ACC112 (cell line): ENCODE data around the gene SLC6A11.

ENCODE experiments used
- H2AFZ ChIP-seq: fragments of 200-600 bp; sonication (generic); one replicate; pipeline ENCODE4 v1.6.0; 2017; ENCODE audit warnings: antibody characterized with exemption, low read length; ENCODE audit not compliant: unreplicated experiment
- H3K27ac ChIP-seq: fragments of 200-600 bp; sonication (generic); 2 replicates; pipeline ENCODE4 v1.5.1; 2014; ENCODE audit warnings: low read depth, mild to moderate bottlenecking, antibody characterized with exemption, low read length, moderate library complexity
- H3K27me3 ChIP-seq: fragments of 200-600 bp; sonication (generic); 2 replicates; pipeline ENCODE4 v1.6.1; 2014; ENCODE audit warnings: mild to moderate bottlenecking, antibody characterized with exemption, low read length, moderate library complexity, mixed read lengths; ENCODE audit not compliant: insufficient read depth
- H3K36me3 ChIP-seq: fragments of 200-600 bp; sonication (generic); 2 replicates; pipeline ENCODE4 v1.6.1; 2016; ENCODE audit warnings: mild to moderate bottlenecking, antibody characterized with exemption, low read length, moderate library complexity, mixed read lengths; ENCODE audit not compliant: insufficient read depth
- H3K4me1 ChIP-seq: fragments of 200-600 bp; sonication (generic); one replicate; pipeline ENCODE4 v1.6.1; 2016; ENCODE audit warnings: low read length, mixed read lengths; ENCODE audit not compliant: insufficient read depth, unreplicated experiment, control insufficient read depth
- H3K4me3 ChIP-seq: fragments of 200-600 bp; sonication (generic); 2 replicates; pipeline ENCODE4 v1.5.1; 2014; ENCODE audit warnings: mild to moderate bottlenecking, low read depth, low read length
- H3K79me2 ChIP-seq: fragments of 200-600 bp; sonication (generic); one replicate; pipeline ENCODE4 v1.6.0; 2016; ENCODE audit warnings: low read length; ENCODE audit not compliant: control insufficient read depth, unreplicated experiment, insufficient read depth

Gene SLC6A11

GRCh38 chr3:10929978-10930665 is 114.1 kb downstream of the SLC6A11 start:
- no peak overlapping the region for H3K27ac ChIP-seq
- peaks cover 41% of the 10 kb centered on the region for H3K4me1 ChIP-seq
- no peak overlapping the region for H3K4me3 ChIP-seq
- no peaks in the 10 kb centered on the region for H3K36me3 ChIP-seq
- no peaks in the 10 kb centered on the region for H3K27me3 ChIP-seq
- H2AFZ ChIP-seq = no peak overlapping the region
- H3K79me2 ChIP-seq = no peaks in the 10 kb centered on the region

GRCh38 chr3:10930666-10931040 is 114.6 kb downstream of the SLC6A11 start:
- no peaks in the 10 kb centered on the region for H3K36me3 ChIP-seq
- no peak overlapping the region for H3K4me3 ChIP-seq
- H3K79me2 ChIP-seq = no peaks in the 10 kb centered on the region
- no peak overlapping the region for H2AFZ ChIP-seq
- H3K27ac ChIP-seq = no peak overlapping the region
- no peaks in the 10 kb centered on the region for H3K27me3 ChIP-seq
- H3K4me1 ChIP-seq = peaks cover 41% of the 10 kb centered on the region

GRCh38 chr3:10932596-10932995 is 116.6 kb downstream of the SLC6A11 start:
- Histone ChIP-seq H2AFZ (no peak overlapping the region), H3K36me3 (no peaks in the 10 kb centered on the region), H3K79me2 (no peaks in the 10 kb centered on the region), H3K27me3 (no peaks in the 10 kb centered on the region), H3K27ac (no peak overlapping the region), H3K4me3 (no peak overlapping the region), H3K4me1 (peaks cover 26% of the 10 kb centered on the region)

- no peaks in the 10 kb centered on the region for H3K36me3 ChIP-seq
- peak overlapping the region; percentile 46; the same call in 1 of the 2 replicates for H3K27ac ChIP-seq
- peaks cover 22% of the 10 kb centered on the region for H3K4me1 ChIP-seq
- no peaks in the 10 kb centered on the region for H3K79me2 ChIP-seq
- no peak overlapping the region for H3K4me3 ChIP-seq
- H2AFZ ChIP-seq = no peak overlapping the region
- H3K27me3 ChIP-seq = no peaks in the 10 kb centered on the region
Measured at GRCh38 chr3:10933021-10933420, 117.0 kb downstream of the SLC6A11 start.

- Histone ChIP-seq H2AFZ (peak overlapping the region; percentile 81), H3K4me3 (peak overlapping the region; percentile 34), H3K4me1 (peaks cover 18% of the 10 kb centered on the region), H3K27ac (peak overlapping the region; percentile 46), H3K27me3 (no peaks in the 10 kb centered on the region), H3K36me3 (no peaks in the 10 kb centered on the region), H3K79me2 (no peaks in the 10 kb centered on the region)
Measured at GRCh38 chr3:10933470-10933804, 117.4 kb downstream of the SLC6A11 start.

GRCh38 chr3:10933805-10934481 is 117.9 kb downstream of the SLC6A11 start:
- H3K4me3 ChIP-seq = peak overlapping the region; percentile 34

GRCh38 chr3:10935028-10935427 is 119.0 kb downstream of the SLC6A11 start:
- no peaks in the 10 kb centered on the region; the same call in 1 of the 2 replicates for H3K27me3 ChIP-seq
- no peak overlapping the region for H2AFZ ChIP-seq
- no peak overlapping the region for H3K4me3 ChIP-seq
- no peak overlapping the region for H3K27ac ChIP-seq
- no peaks in the 10 kb centered on the region for H3K79me2 ChIP-seq
- H3K36me3 ChIP-seq = no peaks in the 10 kb centered on the region
- peaks cover 17% of the 10 kb centered on the region for H3K4me1 ChIP-seq

More at GRCh38 chr3:10933805-10934481, 117.9 kb downstream of the SLC6A11 start:
- H3K36me3 ChIP-seq = no peaks in the 10 kb centered on the region
- H3K27me3 ChIP-seq = no peaks in the 10 kb centered on the region; the same call in 1 of the 2 replicates
- H3K79me2 ChIP-seq = no peaks in the 10 kb centered on the region
- H3K4me1 ChIP-seq = peaks cover 17% of the 10 kb centered on the region
- peak overlapping the region; percentile 81 for H2AFZ ChIP-seq
- peak overlapping the region; percentile 46 for H3K27ac ChIP-seq

- Histone ChIP-seq H3K27ac (no peak overlapping the region), H3K27me3 (no peaks in the 10 kb centered on the region; the same call in 1 of the 2 replicates), H3K36me3 (no peaks in the 10 kb centered on the region), H3K4me1 (peaks cover 17% of the 10 kb centered on the region), H2AFZ (no peak overlapping the region), H3K4me3 (no peak overlapping the region), H3K79me2 (no peaks in the 10 kb centered on the region)
Measured at GRCh38 chr3:10935846-10936631, 120.0 kb downstream of the SLC6A11 start.

- no peak overlapping the region for H3K4me3 ChIP-seq
- no peaks in the 10 kb centered on the region for H3K36me3 ChIP-seq
- H3K79me2 ChIP-seq = no peaks in the 10 kb centered on the region
- peaks cover 17% of the 10 kb centered on the region for H3K4me1 ChIP-seq
- H3K27ac ChIP-seq = no peak overlapping the region
- no peaks in the 10 kb centered on the region; the same call in 1 of the 2 replicates for H3K27me3 ChIP-seq
- H2AFZ ChIP-seq = no peak overlapping the region
Measured at GRCh38 chr3:10936686-10937085, 120.7 kb downstream of the SLC6A11 start.

- no peaks in the 10 kb centered on the region for H3K36me3 ChIP-seq
- no peaks in the 10 kb centered on the region for H3K79me2 ChIP-seq
- H3K27me3 ChIP-seq = no peaks in the 10 kb centered on the region; the same call in 1 of the 2 replicates
- H3K4me1 ChIP-seq = peaks cover 17% of the 10 kb centered on the region
- H3K4me3 ChIP-seq = no peak overlapping the region
- no peak overlapping the region for H3K27ac ChIP-seq
- no peak overlapping the region for H2AFZ ChIP-seq
Measured at GRCh38 chr3:10937141-10937825, 121.3 kb downstream of the SLC6A11 start.
